Measurements from ENCODE around the gene ADD2.

DNA sequence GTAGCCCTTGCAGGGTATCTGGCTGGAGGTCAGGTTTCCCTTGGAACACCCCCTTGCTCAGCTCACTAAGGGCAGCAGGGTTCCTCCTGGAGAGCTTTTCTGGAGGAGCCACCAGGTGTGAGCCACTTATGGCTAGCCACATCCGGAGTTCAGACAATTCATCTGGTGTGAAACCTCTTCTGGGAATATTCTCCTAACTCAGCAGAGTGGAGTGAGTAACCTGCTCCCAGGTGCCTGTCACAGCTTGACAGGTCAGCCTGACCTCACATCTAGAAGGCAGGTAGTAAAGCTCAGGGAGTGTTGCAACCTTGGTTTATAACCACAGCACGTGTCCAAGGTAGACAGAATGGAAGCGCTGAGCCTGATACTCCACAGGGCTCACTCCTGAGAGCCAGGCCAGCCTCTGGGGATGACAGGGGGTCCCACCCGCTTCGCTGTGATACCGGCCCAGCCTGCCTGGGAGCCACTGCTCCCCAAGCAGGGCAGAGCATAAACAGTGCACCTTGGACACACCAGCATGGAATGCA lies 151.8 kb downstream of the ADD2 start:
- no peak for TF ChIP-seq POLR2A (IDR thresholded peaks at IDR 0.05; ENCODE audit: low read length)
- TF ChIP-seq GATA1 (IDR thresholded peaks at IDR 0.05; ENCODE audit: low read depth, low read length): no peak

All from erythroblast (primary cell).